Epithelial cell of esophagus (primary cell): Measurements from ENCODE around the gene PLXNC1.

Experiments used
- DNase-seq: peaks from one replicate; pipeline ENCODE4 v3.0.0; 2010; ENCODE audit warnings: low read depth
- H3K4me3 ChIP-seq: 2 replicates; pipeline ENCODE4 v1.5.1; 2011; ENCODE audit warnings: mild to moderate bottlenecking, low read length, control low read depth
- CTCF ChIP-seq: IDR thresholded peaks from 2 replicates; pipeline ENCODE4 v1.5.1; 2011; ENCODE audit warnings: low read depth, mild to moderate bottlenecking, low read length, control low read depth, inconsistent platforms; ENCODE audit not compliant: insufficient read depth; ENCODE audit errors: missing control alignments

The PLXNC1 gene

DNA sequence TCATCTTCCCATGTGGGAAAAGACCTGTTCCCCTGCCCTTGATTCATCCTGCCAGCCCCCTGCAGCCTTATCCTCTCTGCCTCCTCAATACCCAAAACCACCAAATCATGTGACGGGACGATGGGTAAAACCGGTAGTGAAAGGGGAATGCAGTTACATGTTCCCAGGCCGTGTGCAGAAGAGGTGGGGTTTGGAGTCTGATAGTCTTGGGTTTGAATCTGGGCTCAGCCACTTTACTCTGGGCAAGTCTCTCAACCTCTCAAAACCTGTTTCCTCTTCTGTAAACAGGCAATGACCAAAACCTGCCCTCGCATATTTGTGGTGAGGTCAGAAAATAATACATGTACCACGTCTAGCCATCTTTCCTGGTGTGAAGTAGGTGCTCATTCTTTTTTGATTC lies 123.0 kb downstream of the PLXNC1 start:
- no peak for DNase-seq
- TF ChIP-seq CTCF, result no peak
- H3K4me3 ChIP-seq, result no peak overlapping the region

DNA sequence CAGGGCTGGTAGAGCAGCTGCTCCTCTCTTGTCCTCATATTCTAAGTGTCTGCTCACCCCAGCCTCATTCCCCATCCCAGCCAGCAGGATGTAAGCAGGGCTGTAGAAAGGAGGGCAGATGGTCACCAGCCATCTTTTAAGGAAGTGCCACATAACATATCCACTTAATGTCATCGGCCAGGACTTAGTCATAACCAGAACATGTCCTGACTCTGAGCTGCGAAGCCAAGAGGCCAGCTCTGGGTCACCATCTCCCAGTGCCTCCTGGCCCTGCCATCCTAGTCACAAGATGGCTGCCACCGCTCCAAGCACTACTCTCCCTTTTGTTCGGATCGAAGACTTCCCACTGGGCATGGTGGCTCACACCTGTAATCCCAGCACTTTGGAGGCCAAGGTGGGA lies 123.9 kb downstream of the PLXNC1 start:
- DNase-seq, result no peak
- H3K4me3 ChIP-seq, result no peak overlapping the region
- TF ChIP-seq CTCF, result no peak

- DNase-seq, result no peak
- no peak overlapping the region for H3K4me3 ChIP-seq
- no peak for TF ChIP-seq CTCF
These were observed 124.9 kb downstream of the PLXNC1 start for GRCh38 chr12:94273272-94273671.

DNA sequence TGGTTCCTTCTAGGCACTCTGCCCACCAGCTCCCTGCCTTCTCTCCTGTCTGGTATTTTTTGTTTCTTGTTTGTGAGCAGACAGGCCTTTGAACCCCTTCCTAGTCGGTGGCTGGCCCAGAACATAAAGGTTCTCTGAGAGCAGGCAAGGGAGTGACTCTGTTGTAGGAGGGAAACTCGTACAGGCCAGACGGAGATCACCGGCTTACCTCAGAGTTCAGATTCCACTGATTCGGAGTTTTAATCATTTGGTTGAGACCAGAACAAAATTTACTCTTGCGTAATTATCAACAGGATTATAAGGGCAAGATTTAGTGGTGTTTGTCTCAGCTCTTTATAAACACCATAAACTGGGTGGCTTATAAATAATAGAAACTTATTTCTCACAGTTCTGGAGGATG lies 128.3 kb downstream of the PLXNC1 start:
- DNase-seq, result no peak
- H3K4me3 ChIP-seq, result no peak overlapping the region
- TF ChIP-seq CTCF, result no peak

DNA sequence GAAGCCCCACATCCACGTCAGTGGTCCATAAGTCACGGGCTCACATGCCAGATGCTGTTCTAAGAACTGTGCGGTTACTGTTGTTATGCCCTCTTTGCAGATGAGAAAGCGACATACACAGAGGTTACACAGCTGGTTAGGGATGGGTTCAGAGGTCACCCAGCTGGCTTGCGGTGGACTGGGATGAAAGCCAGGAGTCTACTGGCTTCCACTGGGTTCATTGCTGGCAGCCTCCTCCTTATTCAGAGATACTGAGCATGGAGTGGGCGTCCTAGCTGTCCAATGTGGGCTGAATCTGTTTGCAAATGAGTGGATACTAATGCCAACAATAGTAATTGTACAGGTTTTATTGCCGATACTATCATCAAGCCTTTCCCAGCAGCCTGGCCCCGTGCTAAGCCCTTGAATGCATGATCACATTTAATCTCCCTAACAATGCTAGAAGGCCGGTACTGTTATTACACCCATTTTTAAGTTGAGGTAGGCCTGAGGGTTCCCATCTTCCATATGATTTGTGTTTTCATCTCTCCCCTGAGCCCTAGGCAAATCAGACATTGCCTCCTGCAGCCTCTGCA lies 129.1 kb downstream of the PLXNC1 start:
- no peak overlapping the region for H3K4me3 ChIP-seq
- no peak for DNase-seq
- no peak for TF ChIP-seq CTCF

DNA sequence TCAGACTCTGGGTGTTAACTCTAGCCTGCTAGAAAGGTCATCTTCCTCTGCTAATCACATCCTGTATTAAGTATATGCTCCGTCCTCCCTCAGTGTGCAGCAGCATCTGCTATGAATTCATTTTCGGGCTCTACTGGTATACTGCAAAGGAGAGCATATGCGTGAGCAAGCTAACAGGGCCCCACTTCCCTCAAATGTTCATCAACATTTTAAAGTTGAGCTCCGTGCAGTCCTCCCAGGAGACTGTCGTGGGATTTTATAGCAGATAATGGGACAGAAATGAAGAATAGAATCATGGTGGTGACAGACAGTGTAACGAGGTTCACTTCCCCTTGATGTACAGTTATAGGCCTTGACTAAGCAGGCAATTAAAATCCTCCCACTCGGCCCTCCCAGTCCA lies 131.7 kb downstream of the PLXNC1 start:
- DNase-seq, result no peak
- no peak for TF ChIP-seq CTCF
- no peak overlapping the region for H3K4me3 ChIP-seq

- no peak for DNase-seq
These were observed 134.3 kb downstream of the PLXNC1 start for GRCh38 chr12:94282675-94283074.

More at GRCh38 chr12:94282675-94283074, 134.3 kb downstream of the PLXNC1 start:
- no peak overlapping the region for H3K4me3 ChIP-seq
- no peak for TF ChIP-seq CTCF
